ENCODE measurements around the gene ATP11A. TPM values are rescaled to one million over a fixed set of nuclear protein-coding genes. Genes with fewer than 3 reads are reported as not detected.

ATP11A gene
- total RNA-seq, 1 experiment from 2014 or later = 8.7 TPM

- DNase-seq (no peak), ATAC-seq (no peak)
- no peaks in the 10 kb centered on the region for H3K36me3 ChIP-seq (ENCODE audit: low read depth, low read length)
- no peak for TF ChIP-seq CTCF (conservative IDR thresholded peaks at IDR 0.05; ENCODE audit: low read depth, low read length)
- no peak for TF ChIP-seq EZH2phosphoT487 (IDR thresholded peaks at IDR 0.05; ENCODE audit: borderline replicate concordance, low read length)
- no peak for TF ChIP-seq EZH2 (IDR thresholded peaks at IDR 0.05; ENCODE audit: low read length, unreplicated experiment)
- intact Hi-C loops (cut with micrococcal nuclease) = no loop called here
- no peak overlapping the region for H2AFZ ChIP-seq (ENCODE audit: low read length)
- no peaks in the 10 kb centered on the region for H3K9me3 ChIP-seq (ENCODE audit: low read length)
- H3K27ac ChIP-seq (ENCODE audit: low read length) = no peak overlapping the region
- no peaks in the 10 kb centered on the region for H3K9me2 ChIP-seq (replicated peaks; ENCODE audit: low read length)
- no peaks in the 10 kb centered on the region for H3F3A ChIP-seq (ENCODE audit: low read length, unreplicated experiment)
- ChIA-PET CTCF (no interaction called here), POLR2A (ENCODE audit: unreplicated experiment) (no interaction called here)
- H3K9ac ChIP-seq (ENCODE audit: low read length) = no peak overlapping the region
- H4K20me1 ChIP-seq (ENCODE audit: low read length) = no peaks in the 10 kb centered on the region
- no TSS peak for BruUV-seq (replicated peaks)
- H3K79me2 ChIP-seq (ENCODE audit: low read length) = no peaks in the 10 kb centered on the region
- H3K4me1 ChIP-seq (ENCODE audit: insufficient read depth, low read length) = no peaks in the 10 kb centered on the region
- no peak overlapping the region for H3K4me3 ChIP-seq (ENCODE audit: low read length)
- no peaks in the 10 kb centered on the region for H3K27me3 ChIP-seq (ENCODE audit: low read length)
- no peak overlapping the region for H3K4me2 ChIP-seq (ENCODE audit: low read length)
These were observed 57.4 kb downstream of the ATP11A start for GRCh38 chr13:112747256-112747655.

DNA sequence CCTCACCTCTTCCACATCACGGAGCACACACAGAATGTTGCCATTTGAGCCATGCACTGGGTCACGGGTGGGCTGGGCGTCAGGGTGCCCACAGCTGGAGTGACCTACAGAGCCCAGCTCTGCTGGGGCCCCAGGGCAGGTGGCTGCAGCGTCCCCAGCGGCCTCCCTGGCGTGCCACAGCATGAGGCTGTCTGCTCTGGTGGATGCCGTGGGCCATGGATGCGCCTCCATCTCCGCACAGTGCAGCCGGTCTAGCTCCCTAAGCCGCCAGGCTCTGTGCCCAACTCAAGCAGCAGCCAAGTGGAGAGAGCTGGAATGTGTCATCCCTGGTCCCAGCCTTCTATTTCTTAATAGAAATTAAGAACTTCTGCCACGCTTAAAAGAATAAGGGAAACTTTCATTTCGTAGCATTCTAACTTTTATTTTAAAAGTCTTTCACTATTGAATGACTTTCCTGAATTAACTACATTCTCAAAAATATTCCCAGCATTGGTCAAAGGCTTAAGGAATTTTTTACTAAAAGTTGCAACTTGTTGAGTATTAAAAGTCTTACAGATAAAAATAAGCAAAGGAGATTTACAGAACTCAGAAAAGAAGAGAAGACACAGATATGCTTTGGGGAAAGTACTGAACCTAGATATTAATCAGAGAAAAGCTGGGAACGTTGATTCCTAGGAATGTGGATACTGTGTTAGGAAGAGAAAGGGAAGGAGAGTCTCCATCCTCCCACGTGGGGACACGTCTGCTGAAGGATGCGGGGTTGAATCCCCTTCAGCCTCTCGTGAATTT lies 59.3 kb downstream of the ATP11A start:
- ChIA-PET CTCF (no interaction called here), POLR2A (ENCODE audit: unreplicated experiment) (no interaction called here)
- Histone ChIP-seq H3K36me3 (ENCODE audit: low read depth, low read length) (no peaks in the 10 kb centered on the region), H3K27me3 (ENCODE audit: low read length) (no peaks in the 10 kb centered on the region), H3K4me3 (ENCODE audit: low read length) (no peak overlapping the region), H3K79me2 (ENCODE audit: low read length) (no peaks in the 10 kb centered on the region), H3K9ac (ENCODE audit: low read length) (no peak overlapping the region), H3F3A (ENCODE audit: low read length, unreplicated experiment) (no peaks in the 10 kb centered on the region), H3K4me1 (ENCODE audit: insufficient read depth, low read length) (no peaks in the 10 kb centered on the region), H3K4me2 (ENCODE audit: low read length) (no peak overlapping the region), H2AFZ (ENCODE audit: low read length) (no peak overlapping the region), H4K20me1 (ENCODE audit: low read length) (no peaks in the 10 kb centered on the region), H3K27ac (ENCODE audit: low read length) (no peak overlapping the region), H3K9me3 (ENCODE audit: low read length) (no peaks in the 10 kb centered on the region), H3K9me2 (replicated peaks; ENCODE audit: low read length) (no peaks in the 10 kb centered on the region)
- ATAC-seq = no peak
- TF ChIP-seq EZH2 (IDR thresholded peaks at IDR 0.05; ENCODE audit: low read length, unreplicated experiment) (no peak), EZH2phosphoT487 (IDR thresholded peaks at IDR 0.05; ENCODE audit: borderline replicate concordance, low read length) (no peak), CTCF (conservative IDR thresholded peaks at IDR 0.05; ENCODE audit: low read depth, low read length) (no peak)
- intact Hi-C loops (cut with micrococcal nuclease) = no loop called here
- DNase-seq = no peak
- BruUV-seq (replicated peaks) = no TSS peak

GRCh38 chr13:112750570-112750969 lies 60.7 kb downstream of the ATP11A start:
- POLR2A ChIA-PET (ENCODE audit: unreplicated experiment) = no interaction called here
- no peak overlapping the region for H3K27ac ChIP-seq (ENCODE audit: low read length)
- no peak overlapping the region for H3K4me2 ChIP-seq (ENCODE audit: low read length)
- no peak overlapping the region for H3K4me3 ChIP-seq (ENCODE audit: low read length)
- intact Hi-C loops (cut with micrococcal nuclease) = no loop called here
- no peaks in the 10 kb centered on the region for H4K20me1 ChIP-seq (ENCODE audit: low read length)
- ATAC-seq (no peak), DNase-seq (no peak)
- no peak overlapping the region for H3K9ac ChIP-seq (ENCODE audit: low read length)
- H3K79me2 ChIP-seq (ENCODE audit: low read length) = no peaks in the 10 kb centered on the region
- BruUV-seq (replicated peaks) = no TSS peak
- no peaks in the 10 kb centered on the region for H3K27me3 ChIP-seq (ENCODE audit: low read length)
- H3K9me2 ChIP-seq (replicated peaks; ENCODE audit: low read length) = no peaks in the 10 kb centered on the region
- CTCF ChIA-PET = no interaction called here
- no peaks in the 10 kb centered on the region for H3F3A ChIP-seq (ENCODE audit: low read length, unreplicated experiment)
- no peaks in the 10 kb centered on the region for H3K4me1 ChIP-seq (ENCODE audit: insufficient read depth, low read length)
- H3K36me3 ChIP-seq (ENCODE audit: low read depth, low read length) = no peaks in the 10 kb centered on the region
- no peak overlapping the region for H2AFZ ChIP-seq (ENCODE audit: low read length)
- TF ChIP-seq CTCF (conservative IDR thresholded peaks at IDR 0.05; ENCODE audit: low read depth, low read length) (no peak), EZH2phosphoT487 (IDR thresholded peaks at IDR 0.05; ENCODE audit: borderline replicate concordance, low read length) (no peak), EZH2 (IDR thresholded peaks at IDR 0.05; ENCODE audit: low read length, unreplicated experiment) (no peak)
- no peaks in the 10 kb centered on the region for H3K9me3 ChIP-seq (ENCODE audit: low read length)
